Suppressor macrophage treated with lipopolysaccharide for 1 hour (primary cell): ENCODE data around the gene SHMT2.

Experiments
- DNase-seq, 3 donors: peaks; one replicate each; pipeline ENCODE4 v3.0.0-alpha.2; 2020 to 2022

Gene SHMT2

DNA sequence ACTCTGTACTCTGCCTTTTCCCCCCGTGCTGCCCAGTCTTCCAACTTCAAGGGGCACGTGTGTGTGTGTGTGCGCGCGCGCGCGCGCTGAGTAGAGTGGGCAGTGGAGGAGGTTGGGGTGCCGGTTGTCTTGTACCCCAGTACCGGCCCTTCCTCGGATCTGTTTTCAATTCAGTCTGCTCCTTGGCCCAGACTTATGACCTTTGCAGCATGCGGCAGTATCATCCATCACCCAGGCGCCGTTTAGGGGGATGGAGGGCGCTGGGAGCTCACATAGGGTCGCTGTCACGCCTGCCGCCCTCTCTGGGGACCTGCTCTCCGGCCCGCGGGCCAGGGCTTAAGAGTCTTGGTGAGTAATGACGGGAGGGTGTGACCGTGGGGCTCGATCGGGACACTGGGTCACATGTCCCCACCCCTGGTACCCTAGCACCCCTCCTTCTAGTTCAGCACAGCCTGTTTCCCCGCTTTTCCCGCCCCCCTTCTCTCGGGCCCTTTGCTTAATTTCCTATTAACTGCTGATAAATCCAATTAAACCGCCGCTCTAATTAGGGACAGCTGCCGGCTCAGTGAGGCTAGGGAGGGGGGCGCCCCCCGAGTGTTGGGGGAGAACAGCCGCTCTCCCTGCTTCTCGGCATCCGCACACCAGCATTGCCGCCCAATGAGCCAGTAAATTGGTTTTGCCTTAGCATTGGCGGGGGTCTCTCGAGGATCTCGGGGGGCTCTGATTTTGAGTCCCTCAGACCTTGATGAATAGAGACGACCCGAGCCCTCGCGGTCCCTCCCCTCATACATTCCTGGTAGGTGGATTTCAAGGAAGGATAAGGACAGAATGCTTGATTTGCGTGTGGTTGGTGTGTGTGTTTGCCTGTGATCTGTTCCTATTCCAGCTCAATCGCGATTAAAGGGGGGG is 12.1 kb downstream of the SHMT2 start:
- DNase-seq = peak in 1 of 3 donors; percentile 40

DNA sequence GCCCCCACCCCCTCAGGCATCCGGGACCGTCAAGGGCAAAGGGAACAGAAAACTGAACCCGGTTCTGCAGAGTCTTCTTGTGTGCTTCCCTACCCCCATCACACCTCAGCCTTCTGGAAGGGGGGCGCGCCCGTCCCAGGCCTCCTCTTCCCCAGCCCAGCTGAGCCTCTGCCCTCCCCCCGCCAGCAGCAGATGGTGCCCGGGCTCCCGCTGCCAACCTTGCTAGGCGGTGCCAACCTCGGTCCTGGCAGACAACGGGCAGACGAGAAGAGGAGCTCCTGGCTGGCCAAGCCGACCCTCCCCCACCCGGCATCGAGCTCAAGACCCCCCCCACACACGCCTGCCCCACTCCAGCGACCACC is 12.8 kb downstream of the SHMT2 start:
- DNase-seq = no peak

DNA sequence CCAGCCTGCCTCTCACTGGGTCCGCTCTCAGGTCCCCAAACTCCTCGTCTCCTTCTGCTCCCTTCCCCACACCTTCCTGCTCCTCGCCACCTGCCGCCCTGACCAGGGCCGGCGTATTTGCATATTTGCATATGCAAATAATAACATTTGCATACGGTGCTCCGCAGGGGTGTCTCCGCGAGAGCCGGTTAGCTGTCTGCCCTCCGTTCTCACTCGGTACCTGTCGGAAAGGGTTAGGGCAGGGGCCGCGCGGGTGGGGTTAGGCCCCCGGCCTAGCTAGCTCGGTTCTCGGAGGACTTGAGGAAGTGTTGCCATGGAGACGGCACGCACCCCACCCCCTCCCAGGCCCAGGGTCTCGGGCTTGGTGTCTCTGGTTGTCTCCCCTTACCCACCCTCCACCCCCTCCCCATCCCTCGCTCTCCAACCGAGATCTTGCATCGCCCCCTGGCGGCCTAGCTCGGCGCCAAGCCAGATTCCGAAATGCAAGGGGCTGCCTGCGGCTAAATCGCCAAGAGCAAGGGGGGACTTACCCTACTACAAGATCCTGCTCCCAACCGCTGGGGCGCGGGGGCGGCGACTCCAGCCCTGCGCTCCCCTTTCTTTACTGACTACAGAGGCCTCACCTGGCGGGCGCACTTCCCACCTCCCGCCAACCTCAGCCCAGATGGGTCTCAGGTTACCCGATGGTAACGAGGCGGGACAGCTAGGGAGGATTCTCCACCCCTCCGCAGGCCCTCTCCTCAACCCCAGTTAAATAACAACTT is 13.4 kb downstream of the SHMT2 start:
- peak; percentile 54 to 77 (median 58) for DNase-seq

DNA sequence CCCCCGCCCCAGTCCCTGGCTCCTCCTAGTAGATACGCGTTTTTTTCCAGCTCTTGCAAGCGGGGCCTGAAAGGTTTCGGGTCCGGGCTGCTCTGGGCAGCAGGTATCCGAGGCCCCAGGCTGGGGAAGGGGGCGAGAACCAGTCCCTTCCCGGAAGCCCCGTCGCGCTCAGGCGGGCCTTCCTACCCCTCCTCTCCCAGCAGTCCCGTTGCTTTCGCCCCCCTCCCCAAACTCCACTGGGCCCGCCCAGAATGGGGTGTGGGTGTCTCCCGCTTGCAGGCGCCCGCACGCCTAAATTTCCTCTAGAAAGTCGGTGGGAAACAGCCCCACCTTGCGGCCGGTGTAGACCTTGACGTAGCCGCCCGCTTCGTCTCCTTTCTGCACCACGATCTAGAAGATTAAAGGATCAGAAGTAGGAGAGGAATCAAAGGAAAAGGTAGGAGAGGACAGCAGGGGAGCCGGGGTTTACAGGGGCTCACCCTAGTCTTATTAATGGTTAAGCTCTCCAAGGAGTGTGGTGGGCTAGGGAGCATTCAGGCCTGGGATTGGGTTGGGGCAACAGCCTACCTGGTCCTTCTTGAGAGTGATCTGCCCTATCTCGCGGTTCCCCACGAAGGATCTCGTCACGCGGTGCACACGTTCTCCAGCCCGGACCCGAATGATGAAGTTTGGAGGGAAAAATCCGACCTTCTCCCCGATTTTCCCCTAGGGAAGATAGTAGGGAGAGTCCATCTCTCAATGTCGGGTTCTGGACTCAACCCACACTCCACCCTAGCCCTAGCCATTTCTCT is 14.2 kb downstream of the SHMT2 start:
- peak; percentile 81 to 91 (median 87) for DNase-seq

DNA sequence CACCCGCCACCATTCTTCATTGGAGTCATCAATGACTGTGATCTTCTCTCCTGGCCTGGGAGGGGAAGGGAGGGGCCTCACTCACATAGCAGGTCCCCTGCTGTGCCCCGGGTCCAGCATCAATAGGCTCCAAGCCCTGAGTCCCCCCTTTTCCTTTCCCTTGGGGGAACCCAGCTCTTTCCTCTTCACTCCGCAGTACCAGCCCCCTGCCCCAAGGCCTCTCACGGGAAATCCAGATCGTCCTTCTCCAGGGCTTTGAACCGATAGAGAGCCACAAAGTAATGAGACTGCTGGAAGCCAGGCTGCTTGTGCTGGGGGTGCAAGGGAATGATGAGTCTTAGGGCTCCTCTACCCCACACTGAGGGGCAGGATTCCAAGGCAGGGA is 14.8 kb downstream of the SHMT2 start:
- DNase-seq = no peak

DNA sequence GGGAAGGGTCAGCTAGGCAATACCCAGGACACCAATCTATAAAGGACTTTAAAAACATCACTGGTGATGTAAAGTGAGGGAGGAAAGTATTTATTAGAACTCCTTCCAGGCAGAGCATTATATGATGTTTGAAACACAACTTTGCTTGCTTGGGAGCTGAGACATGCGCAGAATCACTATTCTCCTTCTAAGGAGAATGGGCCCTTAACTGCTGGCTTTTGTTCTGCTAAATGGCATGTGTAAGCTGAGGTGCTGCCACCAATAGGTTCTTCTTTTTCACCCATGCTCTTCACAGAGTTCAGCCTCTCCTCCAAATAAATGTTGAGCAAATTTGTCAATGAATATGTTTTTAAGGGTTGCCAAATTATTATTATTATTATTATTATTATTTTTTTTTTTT is 17.5 kb downstream of the SHMT2 start:
- no peak for DNase-seq

DNA sequence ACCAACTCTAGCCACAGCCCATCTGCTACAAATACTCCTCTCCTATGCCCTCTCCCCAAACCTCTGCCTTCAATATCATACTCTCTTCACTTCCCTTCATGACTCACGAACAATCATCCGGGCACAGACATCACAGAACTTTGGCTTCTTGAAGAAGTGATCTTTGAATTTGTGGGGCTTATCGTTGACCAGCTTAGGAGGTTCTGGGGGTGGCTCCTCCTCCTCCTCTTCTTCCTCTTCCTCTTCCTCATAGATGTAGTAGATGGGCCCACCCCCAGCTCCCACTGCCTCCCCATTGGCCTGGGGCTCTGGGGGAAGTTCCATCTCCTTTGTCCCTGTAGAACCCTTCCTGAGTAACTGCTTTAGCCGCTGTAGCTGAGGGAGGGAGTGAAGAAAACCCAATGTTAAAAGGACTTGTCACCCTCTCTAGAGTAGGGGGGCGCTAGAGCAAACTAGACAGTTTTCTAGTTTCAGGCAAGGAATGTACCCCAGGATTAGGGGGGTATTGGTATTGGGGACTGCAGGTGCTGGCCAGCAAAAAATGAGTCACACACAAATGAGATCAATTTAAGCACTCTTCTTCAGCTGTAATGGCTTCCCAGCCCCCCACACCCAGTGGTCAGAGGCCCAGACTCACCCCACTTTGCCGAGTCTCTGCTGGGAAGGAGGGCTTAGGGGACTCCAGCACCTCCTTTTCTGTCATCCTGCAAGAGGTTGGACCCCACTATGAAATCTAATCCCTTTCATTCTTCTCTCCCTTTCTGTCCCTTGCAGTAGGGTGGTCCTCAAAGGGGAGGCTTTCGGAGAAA is 19.6 kb downstream of the SHMT2 start:
- peak; percentile 75 to 85 (median 84) for DNase-seq

DNA sequence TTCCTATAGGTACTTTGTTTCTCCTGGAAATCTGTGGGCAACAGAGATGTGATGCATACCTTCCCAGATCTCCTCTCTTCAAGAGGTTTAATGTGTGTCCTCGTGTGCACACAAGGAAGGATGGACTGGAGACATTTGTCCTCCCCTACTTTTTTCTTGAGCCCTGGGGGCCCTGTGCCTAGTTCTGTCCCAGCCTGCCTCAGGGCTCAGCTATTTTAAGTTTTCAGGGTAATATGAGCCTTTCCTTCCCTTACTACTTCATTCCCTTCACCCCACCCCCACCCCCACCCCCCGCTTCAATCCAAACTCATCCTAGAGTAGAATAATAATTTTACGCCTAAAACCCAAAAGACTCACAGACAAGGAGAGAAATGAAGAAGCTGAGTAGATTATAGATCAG is 21.0 kb downstream of the SHMT2 start:
- no peak for DNase-seq

DNA sequence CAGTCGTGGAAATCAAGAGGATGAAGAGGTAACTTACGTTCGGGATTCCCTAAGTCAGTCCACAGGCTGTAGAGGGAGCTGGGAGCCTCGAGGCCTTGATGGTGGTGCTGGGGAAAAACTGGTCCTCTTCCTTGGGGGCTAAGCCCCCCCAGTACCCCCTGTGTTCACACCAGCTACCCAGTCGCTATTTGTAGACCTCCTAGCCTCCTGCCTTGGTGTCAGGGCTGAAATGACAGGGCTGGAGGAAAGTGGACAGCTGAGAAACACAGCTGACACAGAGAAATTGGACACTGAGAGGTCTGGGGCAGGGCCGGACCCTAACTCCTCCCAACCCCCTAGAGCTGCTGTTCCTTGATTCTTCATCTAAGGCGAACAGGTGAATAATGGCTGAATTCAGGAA is 21.4 kb downstream of the SHMT2 start, which contains the start of gene STAC3:
Gene STAC3 (minus strand): TSS at position 232 of the 400 bp plus-strand sequence. CDS start 1,551 bp downstream, outside the sequence.
- DNase-seq = no peak

DNA sequence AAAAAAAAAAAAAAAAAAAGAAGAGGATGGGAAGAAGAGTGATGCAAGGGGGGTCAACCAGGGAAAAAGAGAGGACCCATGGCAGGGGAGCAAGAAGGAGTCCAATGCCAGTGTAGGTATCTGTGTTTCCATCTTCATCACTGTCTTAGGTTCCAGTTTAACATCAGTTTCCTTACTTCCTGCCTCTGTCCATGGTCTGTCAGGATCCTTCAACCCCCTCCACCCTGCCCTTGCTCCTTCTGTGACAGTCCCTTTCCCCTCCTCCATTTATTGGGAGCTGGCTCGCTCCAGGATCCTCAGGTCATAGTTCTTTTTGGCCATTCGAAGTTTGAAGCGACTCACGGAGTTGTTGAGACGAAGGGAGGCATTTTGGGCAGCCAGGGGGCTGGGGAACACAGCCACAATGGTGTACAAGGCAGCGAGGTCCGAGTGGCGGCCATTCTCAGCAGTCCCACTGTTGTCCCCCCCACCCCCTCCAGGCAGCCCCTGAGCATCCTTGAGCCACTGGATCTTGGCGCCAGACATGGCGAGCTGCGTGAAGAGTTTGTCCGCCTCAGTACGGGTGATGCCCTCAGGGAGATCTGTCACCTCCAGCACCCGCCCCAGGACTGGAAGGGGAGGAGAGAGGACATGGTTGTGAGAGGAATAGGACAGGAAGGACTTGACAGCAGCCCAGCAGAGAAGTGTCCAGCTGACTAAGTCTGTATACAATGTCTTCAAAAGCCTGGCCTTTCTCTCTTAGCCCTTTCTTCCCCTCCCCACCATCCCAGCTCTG is 25.2 kb downstream of the SHMT2 start:
- no peak for DNase-seq

DNA sequence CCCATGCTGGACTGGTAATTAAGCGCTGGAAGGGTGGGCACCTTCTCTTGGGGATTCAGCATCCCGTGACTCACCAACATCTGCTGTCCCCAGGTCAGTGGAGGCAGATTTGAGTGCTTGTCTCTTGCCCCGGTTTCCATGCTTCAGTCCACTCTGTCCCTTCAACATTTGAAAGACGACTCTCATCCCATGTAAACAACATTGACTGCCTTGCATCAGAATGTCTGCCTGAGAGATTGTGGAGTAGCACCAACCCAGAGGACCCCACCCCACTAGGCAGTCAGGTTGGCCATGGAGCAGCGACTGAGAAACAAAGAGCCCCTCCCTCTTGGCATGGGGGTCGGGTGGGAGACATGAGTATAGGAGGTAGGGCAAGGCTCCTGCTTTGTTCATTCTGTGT is 26.4 kb downstream of the SHMT2 start:
- no peak for DNase-seq

DNA sequence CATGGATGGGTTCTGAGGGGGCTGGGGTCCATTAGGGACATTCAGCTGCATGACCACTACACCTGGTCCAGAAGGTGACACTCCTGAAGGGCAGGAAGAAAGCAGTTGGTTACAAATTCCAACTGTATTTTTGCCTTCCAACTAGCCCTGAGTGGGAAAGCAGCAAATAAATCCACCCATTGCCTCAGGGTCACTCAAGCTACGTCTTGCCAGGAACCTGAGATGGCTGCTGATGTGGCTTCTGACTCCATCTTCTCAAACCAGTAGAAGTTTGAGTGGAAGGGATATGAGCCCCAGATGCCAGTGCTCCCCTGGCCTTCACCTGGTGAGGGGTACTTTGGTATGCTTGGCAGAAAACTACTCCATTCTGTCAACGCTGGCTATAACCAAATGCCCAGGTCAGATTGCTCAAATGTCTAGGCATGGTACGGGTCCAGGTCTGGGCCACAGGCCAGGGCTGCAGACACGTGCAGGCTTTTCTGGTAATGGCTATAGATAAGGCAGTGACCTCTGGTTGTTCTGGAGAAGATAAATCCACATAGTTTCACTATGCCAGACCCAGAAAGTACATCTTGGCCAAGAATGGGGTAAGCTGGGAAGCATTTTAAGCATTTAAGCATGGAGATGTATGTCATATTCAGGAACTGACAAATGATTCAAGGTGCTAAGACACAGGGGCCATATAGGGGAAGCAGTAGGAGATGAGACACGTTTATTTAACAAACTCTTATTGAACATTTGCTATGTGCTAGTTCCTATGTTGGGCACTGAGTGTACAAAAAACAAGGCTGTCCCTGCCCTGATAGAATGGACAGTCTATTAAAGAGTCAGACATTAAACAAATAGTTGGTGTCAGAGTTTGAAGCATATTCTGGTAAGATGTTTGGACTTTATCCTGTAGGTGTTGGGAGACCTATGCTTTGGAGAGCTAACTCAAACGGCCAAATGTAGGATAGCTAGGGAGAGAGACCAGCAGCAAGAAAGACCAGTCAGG is 29.8 kb downstream of the SHMT2 start:
- no peak for DNase-seq

DNA sequence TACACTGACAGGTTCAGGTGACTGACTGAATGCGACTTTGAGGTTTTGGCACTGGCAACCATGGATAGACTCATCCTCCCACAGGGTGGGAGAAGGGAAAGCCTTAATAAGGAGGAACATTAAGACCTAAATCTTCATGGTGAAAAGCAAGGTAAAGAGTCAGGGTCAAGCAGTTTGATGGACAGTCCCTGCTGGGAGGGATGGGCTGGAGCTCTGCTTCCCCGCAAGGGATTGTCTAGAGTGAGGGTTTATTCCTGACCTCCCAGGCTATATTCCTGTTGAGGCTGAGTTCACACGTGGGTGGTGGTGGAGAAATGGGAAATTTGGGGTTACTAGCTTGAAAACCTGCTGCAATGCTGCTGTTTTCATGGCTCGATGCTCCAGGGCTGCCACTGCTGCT is 30.9 kb downstream of the SHMT2 start:
- no peak for DNase-seq

DNA sequence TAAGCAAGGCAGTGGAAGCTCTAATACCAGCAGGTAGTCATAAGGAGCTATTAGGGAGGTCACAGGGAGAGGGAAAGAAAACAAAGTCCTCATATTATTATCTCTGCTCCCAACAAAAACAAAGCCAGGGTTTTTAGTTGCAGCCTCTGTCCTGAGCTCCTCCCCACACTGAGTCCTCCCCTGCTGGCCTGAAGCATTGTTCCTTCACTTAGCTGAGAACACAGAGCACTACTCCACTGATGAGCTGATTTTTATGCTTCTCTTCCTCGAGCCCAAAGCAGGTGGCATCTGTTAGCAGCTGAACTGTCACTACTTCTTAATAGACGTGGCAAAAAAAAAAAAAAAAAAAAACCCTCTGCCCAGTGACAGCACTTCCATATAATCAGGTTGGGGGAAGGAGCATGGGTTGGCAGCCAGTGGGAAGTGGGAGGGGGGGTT is 31.9 kb downstream of the SHMT2 start:
- DNase-seq = no peak

DNA sequence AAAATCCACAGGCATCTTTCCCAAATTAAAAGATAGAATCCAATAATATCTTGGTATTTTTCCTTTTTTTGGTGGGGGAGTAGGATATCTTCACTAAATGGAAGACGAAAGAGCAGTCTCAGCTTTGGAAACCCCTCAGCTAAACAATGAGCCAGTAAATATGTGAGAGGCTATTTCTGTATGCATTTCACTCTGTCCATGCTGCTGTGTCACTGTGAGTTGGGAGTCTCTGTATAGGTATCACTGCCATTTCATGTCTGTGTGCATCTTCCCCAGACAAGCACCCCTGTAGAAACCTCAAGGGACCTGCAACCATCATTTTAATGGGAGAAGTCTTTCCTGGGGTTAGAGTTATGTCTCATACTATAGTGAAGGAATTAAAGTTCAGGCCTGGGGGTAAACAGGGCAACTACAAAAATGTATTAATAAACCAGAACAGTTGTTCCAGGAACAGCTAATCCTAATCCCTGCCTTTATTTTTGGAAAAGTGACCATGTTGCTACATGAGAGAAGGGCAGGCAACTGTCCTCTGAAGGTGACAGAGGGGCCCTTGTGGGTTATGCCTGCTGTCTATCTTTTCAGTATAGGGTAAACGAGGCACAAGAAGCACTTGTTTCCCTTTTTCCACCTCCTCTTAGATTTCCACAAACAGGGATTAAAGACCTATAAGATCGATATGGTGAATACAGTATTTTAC is 32.8 kb downstream of the SHMT2 start:
- no peak for DNase-seq

DNA sequence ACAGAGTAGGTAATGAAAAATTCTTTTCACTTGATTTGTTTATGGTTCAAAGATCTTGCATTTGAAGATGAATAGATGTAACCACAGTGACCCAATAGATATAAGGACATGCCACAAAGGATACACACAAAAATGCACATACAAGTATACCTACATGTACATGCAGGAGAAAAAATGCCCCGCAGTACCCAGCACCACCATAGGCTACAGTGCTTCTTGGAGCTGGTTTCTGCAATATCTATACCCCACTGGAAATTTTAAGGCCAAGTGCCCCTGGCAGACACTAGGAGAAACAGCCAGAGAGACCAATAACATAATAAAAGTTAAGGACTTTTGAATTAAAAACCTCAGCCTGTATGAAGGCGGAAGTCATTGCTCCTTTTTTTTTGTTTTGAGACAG is 33.6 kb downstream of the SHMT2 start:
- DNase-seq = no peak

DNA sequence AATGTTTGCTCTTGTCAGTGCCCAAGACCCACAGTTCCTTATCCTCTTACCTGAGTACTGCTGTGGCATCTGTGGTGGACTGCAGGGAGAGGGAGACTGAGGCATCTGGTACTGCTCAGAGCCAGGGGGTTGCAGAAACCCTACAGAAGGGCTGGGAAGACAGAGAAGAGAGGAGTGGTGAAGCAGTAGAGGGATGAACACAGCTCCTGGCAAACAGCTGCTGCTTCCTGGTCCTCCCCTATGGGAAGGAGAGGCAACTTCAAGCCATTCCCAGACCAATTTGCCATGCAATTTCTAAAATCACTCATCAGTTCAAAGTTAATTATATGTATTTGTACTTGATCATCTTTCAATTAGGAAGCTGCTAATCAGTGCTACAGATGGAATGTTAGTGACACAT is 37.2 kb downstream of the SHMT2 start:
- DNase-seq = no peak

DNA sequence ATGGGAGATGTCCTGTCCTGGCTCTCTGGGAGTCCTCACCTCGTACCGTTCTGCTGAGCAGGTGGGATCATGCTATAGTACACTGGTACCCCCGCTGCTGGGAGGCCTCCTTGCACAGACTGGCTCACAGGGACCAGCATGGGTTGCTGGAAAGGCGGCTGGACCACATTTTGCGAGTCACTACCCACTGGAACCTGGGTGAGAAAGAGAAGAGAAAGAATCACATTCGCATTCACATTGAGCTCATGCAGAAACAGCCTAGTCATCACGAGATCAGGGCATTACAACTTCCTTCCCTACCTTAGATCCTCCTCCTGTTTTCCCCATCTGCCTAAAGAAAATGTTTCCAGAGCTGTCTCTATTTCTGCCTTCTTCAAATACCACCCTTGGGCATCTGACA is 38.8 kb downstream of the SHMT2 start:
- DNase-seq = peak; percentile 35 to 45 (median 40)

DNA sequence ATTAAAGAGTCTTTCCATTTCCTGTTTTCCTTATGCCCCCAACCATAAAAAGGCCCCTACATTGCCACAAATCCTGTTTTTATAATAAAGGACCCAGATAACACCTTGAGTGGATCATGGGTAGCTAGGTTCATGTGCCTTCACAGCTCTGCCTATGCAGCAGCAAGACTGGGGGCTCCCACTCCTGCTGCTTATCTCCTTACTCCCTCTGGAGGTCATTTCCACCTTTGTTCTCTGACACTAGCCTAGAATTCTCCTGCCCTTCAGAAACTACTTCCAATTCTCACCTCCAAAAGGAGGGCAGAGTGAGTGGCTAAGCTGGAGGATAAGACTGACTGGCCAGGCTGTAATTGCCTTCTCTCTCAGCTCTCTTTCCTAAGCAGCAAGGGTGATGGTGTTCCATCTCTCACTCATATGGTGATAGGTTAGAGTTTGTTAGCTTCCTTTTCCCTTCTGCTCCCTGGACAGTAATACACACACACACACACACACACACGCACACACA is 41.5 kb downstream of the SHMT2 start:
- no peak for DNase-seq
